Measurements from ENCODE around the gene TADA1.

- TF ChIP-seq CTCF (IDR thresholded peaks at IDR 0.05) (no peak), POLR2A (IDR thresholded peaks at IDR 0.05) (no peak)
Observed at GRCh38 chr1:166857995-166858394, 18.1 kb downstream of the TADA1 start.

Data from tibial nerve (tissue), 3 donors.